DOHH2 (cell line): ENCODE results near the gene SMC1B.

Experiments
- CTCF ChIP-seq: fragments of 200-600 bp; sonication (generic); IDR thresholded peaks from one replicate; pipeline ENCODE4 v1.5.1; 2014; ENCODE audit warnings: antibody characterized with exemption, mild to moderate bottlenecking, low read depth, low read length; ENCODE audit not compliant: poor library complexity, severe bottlenecking
- EZH2phosphoT487 ChIP-seq: fragments of 200-600 bp; sonication (generic); IDR thresholded peaks from 2 replicates; pipeline ENCODE4 v1.6.1; 2017; ENCODE audit warnings: borderline replicate concordance, mild to moderate bottlenecking, antibody characterized with exemption, low read length, moderate library complexity, mixed read lengths

- TF ChIP-seq CTCF (no peak), EZH2phosphoT487 (no peak)
Observed at GRCh38 chr22:45455212-45455611, 41.8 kb upstream of the SMC1B start.
